Keratinocyte (primary cell): ENCODE data around the gene TMEM163.

ENCODE experiments used
- EZH2 ChIP-seq: IDR thresholded peaks from one replicate; pipeline ENCODE4 v1.6.1; 2012; ENCODE audit warnings: inconsistent platforms, mild to moderate bottlenecking, low read length, moderate library complexity
- TF ChIP-seq, protein P1 (sequence below), 3 experiments: IDR thresholded peaks in 1 of 3; conservative IDR thresholded peaks in 1 of 3; optimal IDR thresholded peaks in 1 of 3; 2 replicates in 2 of 3; 3 replicates in 1 of 3; pipeline versions ENCODE3 to v1.5.1; 2011; ENCODE audit warnings: low read length in 3 of 3, mild to moderate bottlenecking in 3 of 3, moderate library complexity in 2 of 3, control low read depth in 1 of 3, inconsistent platforms in 1 of 3; ENCODE audit not compliant: insufficient read depth in 2 of 3; ENCODE audit errors: extremely low read depth in 1 of 3

GRCh38 chr2:134707330-134707676, 11.5 kb downstream of the TMEM163 start:
- TF ChIP-seq, protein P1, sequence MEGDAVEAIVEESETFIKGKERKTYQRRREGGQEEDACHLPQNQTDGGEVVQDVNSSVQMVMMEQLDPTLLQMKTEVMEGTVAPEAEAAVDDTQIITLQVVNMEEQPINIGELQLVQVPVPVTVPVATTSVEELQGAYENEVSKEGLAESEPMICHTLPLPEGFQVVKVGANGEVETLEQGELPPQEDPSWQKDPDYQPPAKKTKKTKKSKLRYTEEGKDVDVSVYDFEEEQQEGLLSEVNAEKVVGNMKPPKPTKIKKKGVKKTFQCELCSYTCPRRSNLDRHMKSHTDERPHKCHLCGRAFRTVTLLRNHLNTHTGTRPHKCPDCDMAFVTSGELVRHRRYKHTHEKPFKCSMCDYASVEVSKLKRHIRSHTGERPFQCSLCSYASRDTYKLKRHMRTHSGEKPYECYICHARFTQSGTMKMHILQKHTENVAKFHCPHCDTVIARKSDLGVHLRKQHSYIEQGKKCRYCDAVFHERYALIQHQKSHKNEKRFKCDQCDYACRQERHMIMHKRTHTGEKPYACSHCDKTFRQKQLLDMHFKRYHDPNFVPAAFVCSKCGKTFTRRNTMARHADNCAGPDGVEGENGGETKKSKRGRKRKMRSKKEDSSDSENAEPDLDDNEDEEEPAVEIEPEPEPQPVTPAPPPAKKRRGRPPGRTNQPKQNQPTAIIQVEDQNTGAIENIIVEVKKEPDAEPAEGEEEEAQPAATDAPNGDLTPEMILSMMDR (optimal IDR thresholded peaks at IDR 0.05 in 1 of 3, IDR thresholded peaks at IDR 0.05 in 1 of 3, conservative IDR thresholded peaks at IDR 0.05 in 1 of 3; ENCODE audit: extremely low read depth in 1 of 3, insufficient read depth in 2 of 3, low read length in 3 of 3): no peak
- TF ChIP-seq EZH2: no peak
